LHCN-M2 (cell line): ENCODE measurements around the gene TBC1D22A. TPM values are rescaled to one million over a fixed set of nuclear protein-coding genes. Genes with fewer than 3 reads are reported as not detected.
"Not testable (repeated sequence)": the region's sequence is repeated elsewhere in the genome, so short reads cannot be mapped to it uniquely, and the experiment has no call there.

Experiments used
- DNase-seq: peaks from one replicate; pipeline ENCODE4 v3.0.0-alpha.2; 2012; ENCODE audit warnings: low read depth
- total RNA-seq: library from RNA; depleted of rRNA; stranded (reverse); fragments of >200 nt; gene quantifications from 2 replicates; pipeline ENCODE4 v1.2.3, GENCODE V29; 2014

TBC1D22A gene
- total RNA-seq, 1 experiment from 2014 or later = 13.1 TPM

GRCh38 chr22:47165338-47166032 lies 403.0 kb downstream of the TBC1D22A start:
- no peak for DNase-seq

DNA sequence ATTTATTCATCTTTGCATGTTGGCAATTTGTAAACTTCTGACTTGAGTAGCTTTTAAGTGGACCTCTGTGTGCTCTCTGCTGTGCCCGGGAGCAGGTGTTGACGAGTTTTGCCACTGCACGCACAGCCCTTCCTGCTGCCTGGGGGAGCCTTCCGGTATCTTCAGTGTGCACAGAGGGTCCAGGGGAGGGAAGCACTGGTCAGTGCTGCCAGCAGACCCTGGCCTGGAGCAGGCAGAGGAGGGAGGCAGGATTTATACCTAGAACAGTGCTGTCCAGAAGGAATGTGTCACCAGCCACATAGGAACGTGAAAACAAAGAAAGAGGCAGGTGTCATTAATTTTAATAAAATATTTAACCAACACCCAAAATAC lies 403.6 kb downstream of the TBC1D22A start:
- no peak for DNase-seq

DNA sequence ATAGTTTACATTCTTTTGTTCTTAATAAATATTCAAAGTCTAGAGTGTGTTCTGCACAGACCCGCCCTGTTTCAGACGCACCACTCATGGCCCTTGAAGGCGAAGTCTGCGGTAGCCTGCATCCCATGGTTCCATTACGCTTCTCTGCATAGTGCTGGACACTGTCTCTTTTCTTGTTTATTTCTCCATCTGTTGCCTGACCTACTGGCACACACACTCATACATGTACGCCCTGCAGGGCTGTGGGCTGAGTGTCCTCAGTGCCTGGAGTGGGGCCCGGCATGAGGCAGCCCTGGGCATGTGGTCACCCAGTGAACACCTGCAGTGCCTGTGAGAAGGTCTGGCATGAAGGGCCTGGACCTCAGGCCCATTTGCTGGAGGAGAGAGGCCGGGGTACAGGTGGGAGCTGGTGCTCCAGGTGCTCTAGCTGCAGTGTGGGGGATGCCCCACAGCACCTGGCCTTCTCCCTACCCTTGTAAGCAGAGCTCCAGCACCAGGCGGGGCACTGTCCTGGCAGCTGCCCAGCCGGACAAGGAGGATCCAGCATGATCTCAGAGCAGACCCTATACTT lies 404.1 kb downstream of the TBC1D22A start:
- no peak for DNase-seq

DNA sequence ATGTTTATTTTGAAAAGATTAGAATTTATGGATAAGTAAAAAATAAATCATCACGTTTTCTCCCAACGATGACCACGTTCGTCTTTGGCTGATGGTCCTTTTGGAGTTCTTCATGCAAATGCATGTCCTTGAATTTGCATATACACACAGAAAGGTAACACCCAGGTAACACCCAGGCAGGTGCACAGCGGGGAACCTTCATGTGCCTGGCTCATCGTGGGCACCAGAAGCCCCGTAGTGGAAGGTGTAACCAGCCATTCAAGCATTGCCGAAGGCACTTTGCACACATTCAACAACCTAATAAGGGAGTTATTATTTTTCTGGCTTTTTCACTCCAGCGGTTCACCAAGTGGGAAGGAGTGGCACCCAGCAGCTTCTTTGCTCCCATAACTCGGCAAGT lies 404.6 kb downstream of the TBC1D22A start:
- no peak for DNase-seq

DNA sequence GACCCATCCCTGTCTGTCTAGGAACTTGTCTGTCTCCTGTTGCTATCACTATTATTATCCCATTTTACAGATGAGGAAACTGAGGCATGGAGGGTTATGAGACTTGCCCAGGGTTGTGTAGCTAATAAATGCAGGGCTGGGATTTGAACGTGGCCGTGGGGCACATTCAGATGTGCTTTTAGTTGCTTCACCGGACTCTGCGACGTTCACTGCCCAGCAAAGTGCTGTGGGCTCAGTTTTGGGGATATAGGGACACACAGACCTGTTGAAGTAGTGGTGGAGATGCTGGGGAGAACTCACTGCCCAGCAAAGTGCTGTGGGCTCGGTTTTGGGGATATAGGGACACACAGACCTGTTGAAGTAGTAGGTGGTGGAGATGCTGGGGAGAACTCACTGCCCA lies 405.5 kb downstream of the TBC1D22A start:
- DNase-seq = not testable (repeated sequence)

DNA sequence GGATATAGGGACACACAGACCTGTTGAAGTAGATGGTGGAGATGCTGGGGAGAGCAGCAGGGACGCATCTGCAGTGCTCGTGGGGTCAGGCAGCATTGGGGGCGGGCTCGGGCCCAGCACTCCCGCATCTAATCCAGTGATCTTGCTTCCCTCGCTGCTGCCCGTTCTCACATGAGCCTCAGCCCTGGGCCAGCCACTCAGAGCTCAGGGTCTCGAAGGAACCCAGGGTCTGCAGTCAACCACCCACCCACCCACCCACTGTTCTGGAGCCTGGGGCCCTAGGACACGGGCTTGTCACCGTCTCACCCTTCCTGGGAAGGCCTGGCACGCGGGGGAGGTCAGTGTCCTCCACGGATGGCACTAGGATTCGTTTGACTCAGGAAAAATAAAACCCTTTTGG lies 406.0 kb downstream of the TBC1D22A start:
- no peak for DNase-seq

GRCh38 chr22:47168900-47169800 lies 406.7 kb downstream of the TBC1D22A start:
- peak; percentile 10 for DNase-seq

DNA sequence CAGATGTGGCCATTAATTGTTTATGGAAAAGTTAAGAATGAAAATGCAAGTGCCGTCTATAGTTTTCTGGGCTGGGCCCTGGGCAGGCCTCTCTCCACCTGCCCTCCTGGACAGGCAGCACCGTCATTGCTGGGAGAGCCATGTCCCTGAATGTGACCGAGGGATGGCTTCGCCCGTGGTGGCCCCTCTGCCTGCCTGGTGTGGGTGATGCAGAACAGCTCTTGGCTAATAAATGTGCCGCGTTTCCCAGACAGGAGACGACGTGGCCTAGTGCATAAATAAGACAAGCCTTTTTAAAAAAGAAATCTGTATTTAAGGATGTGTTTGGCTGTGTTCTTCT lies 407.3 kb downstream of the TBC1D22A start:
- no peak for DNase-seq

DNA sequence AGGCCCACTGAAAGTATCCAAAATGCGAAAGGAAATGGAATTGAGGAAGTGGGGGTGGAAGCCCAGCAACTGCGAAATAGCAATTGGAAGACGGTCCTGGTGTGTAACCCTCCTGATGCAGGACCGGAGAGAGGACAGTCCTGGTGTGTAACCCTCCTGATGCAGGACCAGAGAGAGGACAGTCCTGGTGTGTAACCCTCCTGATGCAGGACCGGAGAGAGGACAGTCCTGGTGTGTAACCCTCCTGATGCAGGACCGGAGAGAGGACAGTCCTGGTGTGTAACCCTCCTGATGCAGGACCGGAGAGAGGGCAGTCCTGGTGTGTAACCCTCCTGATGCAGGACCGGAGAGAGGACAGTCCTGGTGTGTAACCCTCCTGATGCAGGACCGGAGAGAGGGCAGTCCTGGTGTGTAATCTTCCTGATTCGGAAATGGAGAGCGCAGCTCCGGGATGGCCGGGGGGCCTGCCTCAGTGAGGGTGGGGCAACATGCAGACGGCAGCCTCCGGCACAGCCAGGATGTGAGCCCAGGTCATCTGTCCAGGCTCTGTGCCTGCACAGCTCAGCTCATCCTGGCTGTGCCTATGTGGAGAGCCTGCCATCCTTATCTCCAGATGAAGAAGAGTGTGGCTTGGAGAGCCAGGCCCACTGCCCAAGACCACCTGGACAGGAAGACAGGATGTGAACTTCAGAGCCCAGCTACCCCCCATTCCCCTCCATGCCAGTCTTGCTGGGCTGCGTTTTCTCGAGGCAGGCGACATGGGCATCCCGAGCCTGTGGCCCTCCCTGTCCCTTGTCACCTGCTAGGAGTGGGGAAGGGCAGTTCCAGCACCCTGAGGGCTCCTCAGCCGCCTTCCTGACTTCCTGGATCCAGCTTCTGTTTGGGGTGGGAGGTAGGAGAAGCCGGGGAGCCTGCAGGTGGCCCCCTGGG lies 408.3 kb downstream of the TBC1D22A start:
- DNase-seq = not testable (repeated sequence)

GRCh38 chr22:47171441-47172221 lies 409.2 kb downstream of the TBC1D22A start:
- no peak for DNase-seq

DNA sequence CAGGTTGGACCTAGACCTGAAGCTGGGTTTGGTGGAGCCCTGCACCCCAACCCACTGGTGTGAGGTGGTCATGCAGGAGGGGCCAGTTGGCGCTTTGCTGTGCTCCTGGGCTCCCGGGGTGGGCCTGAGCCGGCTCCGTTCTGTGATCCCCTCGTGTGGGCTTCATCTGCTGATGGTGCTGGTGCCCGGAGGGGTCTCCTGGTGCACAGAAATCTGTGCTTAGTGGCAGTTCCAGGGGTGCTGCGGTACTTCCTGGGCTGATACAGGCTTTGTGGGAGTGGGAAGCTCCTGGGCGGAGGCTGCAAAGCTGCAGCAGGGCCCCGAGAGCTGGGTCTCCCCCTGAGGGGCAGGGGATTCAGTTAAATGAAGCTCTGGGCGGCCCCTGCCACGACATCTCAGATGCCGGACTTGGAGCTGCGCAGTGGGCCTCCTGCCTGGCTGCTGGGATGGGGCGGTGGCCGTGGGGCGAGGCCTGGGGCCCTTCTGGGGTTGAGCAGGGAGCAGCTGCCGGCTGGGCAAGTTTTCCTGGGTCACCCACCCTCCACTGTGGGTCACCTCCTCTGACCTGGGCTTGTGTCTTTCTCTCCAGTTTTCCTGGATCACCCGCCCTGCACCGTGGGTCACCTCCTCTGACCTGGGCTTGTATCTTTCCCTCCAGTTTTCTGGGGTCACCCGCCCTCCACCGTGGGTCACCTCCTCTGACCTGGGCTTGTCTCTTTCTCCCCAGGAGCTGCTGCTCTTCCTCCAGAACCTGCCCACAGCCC lies 410.5 kb downstream of the TBC1D22A start:
- DNase-seq = no peak

DNA sequence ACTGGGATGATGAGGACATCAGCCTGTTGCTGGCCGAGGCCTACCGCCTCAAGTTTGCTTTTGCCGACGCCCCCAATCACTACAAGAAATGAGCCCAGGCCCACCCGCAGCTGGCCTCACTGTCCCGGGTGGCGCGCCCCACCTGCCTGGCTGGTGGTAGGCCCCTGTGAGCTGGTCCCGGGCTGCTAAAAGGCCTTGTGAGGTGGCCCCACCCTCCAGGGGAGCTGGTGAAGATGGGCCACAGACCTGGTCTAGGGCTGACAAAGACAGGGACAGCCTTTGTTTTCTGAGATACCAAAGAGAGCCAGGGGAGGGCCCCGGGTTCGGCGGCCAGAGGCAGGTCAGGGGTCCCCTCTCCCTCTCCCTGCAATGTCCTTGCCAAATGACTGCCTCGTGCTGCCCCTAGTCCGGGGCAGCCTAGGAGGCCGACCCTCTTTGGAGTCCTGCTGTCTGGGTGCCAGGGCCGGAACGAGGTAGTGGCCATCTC lies 411.1 kb downstream of the TBC1D22A start:
- DNase-seq = no peak

DNA sequence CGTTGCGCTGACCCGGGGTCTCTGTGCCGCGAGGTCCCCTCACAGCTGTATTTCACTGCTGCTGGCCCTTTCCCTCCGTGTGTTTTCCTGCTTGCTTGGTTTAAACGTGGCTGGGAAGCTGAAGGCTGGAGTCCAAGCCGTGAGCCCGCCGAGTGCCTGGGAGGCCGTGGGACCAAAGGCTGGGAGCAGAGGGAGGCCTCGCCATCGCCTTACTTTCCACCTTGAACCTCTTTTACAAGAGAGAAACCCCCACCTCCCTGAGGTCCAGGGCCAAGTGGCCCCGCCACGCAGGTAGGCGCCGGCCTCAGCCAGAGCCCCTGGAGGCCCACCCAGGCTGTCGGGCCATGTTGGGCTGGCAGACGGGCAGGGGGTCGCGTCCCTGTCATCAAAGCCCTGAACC lies 411.6 kb downstream of the TBC1D22A start:
- no peak for DNase-seq

DNA sequence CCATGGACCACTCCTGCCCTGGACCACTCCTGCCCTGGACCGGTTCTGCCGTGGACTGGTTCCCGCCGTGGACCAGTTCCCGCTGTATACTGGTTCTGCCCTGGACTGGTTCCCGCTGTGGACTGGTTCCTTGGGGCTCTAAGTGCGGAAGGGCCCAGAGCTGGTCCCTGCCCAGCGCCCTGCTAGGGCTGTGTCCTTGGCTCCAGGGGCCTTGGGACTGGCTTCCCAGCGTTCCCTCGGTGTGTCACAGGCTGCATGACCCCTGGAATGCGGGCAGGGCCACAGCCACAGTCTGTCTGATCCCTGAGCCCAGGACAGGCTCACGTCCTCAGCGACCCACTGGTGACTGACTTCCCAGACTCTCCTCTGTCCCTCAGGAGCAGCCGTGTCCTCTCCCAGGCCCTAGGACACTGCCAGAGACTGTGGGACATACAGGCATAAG lies 412.2 kb downstream of the TBC1D22A start:
- DNase-seq = no peak

- no peak for DNase-seq
These were observed 412.9 kb downstream of the TBC1D22A start for GRCh38 chr22:47175151-47176025.

GRCh38 chr22:47176026-47176389 lies 413.6 kb downstream of the TBC1D22A start:
- DNase-seq = no peak

GRCh38 chr22:47176573-47177333 lies 414.3 kb downstream of the TBC1D22A start:
- DNase-seq = no peak

GRCh38 chr22:47177334-47177815 lies 414.9 kb downstream of the TBC1D22A start:
- no peak for DNase-seq
